DMS153 treated with DMSO at 0.1 percent for 48 hours (cell line): Measurements from ENCODE around the gene GSX2.

Experiments used
- DNase-seq: peaks from one replicate; lab custom pipeline; 2025; ENCODE audit not compliant: unreplicated experiment; lab: John Stamatoyannopoulos, UW

Gene GSX2

GRCh38 chr4:54076673-54077072 is 23.3 kb upstream of the GSX2 start:
- no peak for DNase-seq

- DNase-seq: no peak
Measured at GRCh38 chr4:54077812-54078211, 22.2 kb upstream of the GSX2 start.

GRCh38 chr4:54082168-54082567 is 17.8 kb upstream of the GSX2 start:
- DNase-seq: no peak

GRCh38 chr4:54085284-54085683 is 14.7 kb upstream of the GSX2 start:
- DNase-seq: no peak

- no peak for DNase-seq
Measured at GRCh38 chr4:54089875-54090274, 10.1 kb upstream of the GSX2 start.

GRCh38 chr4:54090404-54090803 is 9.6 kb upstream of the GSX2 start:
- DNase-seq: no peak

- no peak for DNase-seq
Measured at GRCh38 chr4:54090804-54091623, 8.9 kb upstream of the GSX2 start.

- DNase-seq: peak; percentile 49
Measured at GRCh38 chr4:54091637-54092404, 8.1 kb upstream of the GSX2 start.

- no peak for DNase-seq
Measured at GRCh38 chr4:54092405-54093323, 7.3 kb upstream of the GSX2 start.

GRCh38 chr4:54093324-54094240 is 6.4 kb upstream of the GSX2 start:
- no peak for DNase-seq

GRCh38 chr4:54094451-54094850 is 5.5 kb upstream of the GSX2 start:
- DNase-seq: no peak

GRCh38 chr4:54095110-54095825 is 4.7 kb upstream of the GSX2 start:
- no peak for DNase-seq

- no peak for DNase-seq
Measured at GRCh38 chr4:54096295-54096962, 3.5 kb upstream of the GSX2 start.

GRCh38 chr4:54097152-54097551 is 2.8 kb upstream of the GSX2 start:
- DNase-seq: no peak

- DNase-seq: no peak
Measured at GRCh38 chr4:54098375-54098774, 1.6 kb upstream of the GSX2 start.

GRCh38 chr4:54099287-54099747 is 646 bp upstream of the GSX2 start:
- no peak for DNase-seq

- DNase-seq: no peak
Measured at GRCh38 chr4:54100595-54101189, 729 bp downstream of the GSX2 start.

- DNase-seq: no peak
Measured at GRCh38 chr4:54101190-54102041, 1.5 kb downstream of the GSX2 start.
